Trophoblast cell (in vitro differentiated cells and primary cell): ENCODE measurements around the gene PRKAG1.

Experiments
- DNase-seq, 2 donors: peaks; one replicate each; pipeline ENCODE4 v3.0.0-alpha.2; 2016
- H2AFZ ChIP-seq: 2 replicates; pipeline ENCODE4 v1.6.1; 2013; ENCODE audit warnings: low read length, moderate library complexity, mild to moderate bottlenecking; ENCODE audit not compliant: insufficient read depth, poor library complexity
- H2AK5ac ChIP-seq: 2 replicates; pipeline ENCODE4 v1.6.1; 2013; ENCODE audit warnings: mild to moderate bottlenecking, low read length
- H2BK120ac ChIP-seq: 2 replicates; pipeline ENCODE4 v1.6.1; 2013; ENCODE audit warnings: low read length, mild to moderate bottlenecking, moderate library complexity; ENCODE audit not compliant: insufficient read depth, poor library complexity
- H2BK12ac ChIP-seq: 2 replicates; pipeline ENCODE4 v1.6.1; 2013; ENCODE audit warnings: mild to moderate bottlenecking, low read length, moderate library complexity
- H2BK5ac ChIP-seq: 2 replicates; pipeline ENCODE4 v1.6.1; 2013; ENCODE audit warnings: low read length, low read depth, moderate library complexity, mild to moderate bottlenecking; ENCODE audit not compliant: poor library complexity
- H3K14ac ChIP-seq: 2 replicates; pipeline ENCODE4 v1.6.1; 2013; ENCODE audit warnings: mild to moderate bottlenecking, low read length
- H3K18ac ChIP-seq: 2 replicates; pipeline ENCODE4 v1.6.1; 2013; ENCODE audit warnings: mild to moderate bottlenecking, low read length
- H3K23ac ChIP-seq: 2 replicates; pipeline ENCODE4 v1.6.1; 2013; ENCODE audit warnings: low read length
- H3K27ac ChIP-seq: 2 replicates; pipeline ENCODE4 v1.5.1; 2013; ENCODE audit warnings: low read depth, mild to moderate bottlenecking, inconsistent platforms, low read length, moderate library complexity
- H3K27me3 ChIP-seq: 2 replicates; pipeline ENCODE4 v1.6.1; 2013; ENCODE audit warnings: inconsistent platforms, mild to moderate bottlenecking, low read length, moderate library complexity; ENCODE audit not compliant: insufficient read depth
- H3K36me3 ChIP-seq, 2 experiments: 1 replicate in 1 of 2; 2 replicates in 1 of 2; pipeline ENCODE4 v1.6.1; 2013; ENCODE audit warnings: low read length in 2 of 2, mild to moderate bottlenecking in 2 of 2, moderate library complexity in 1 of 2; ENCODE audit not compliant: insufficient read depth in 2 of 2, control insufficient read depth in 1 of 2
- H3K4ac ChIP-seq: 2 replicates; pipeline ENCODE4 v1.6.1; 2013; ENCODE audit warnings: low read depth, mild to moderate bottlenecking, low read length, moderate library complexity
- H3K4me1 ChIP-seq, 2 experiments: 1 replicate in 1 of 2; 2 replicates in 1 of 2; pipeline ENCODE4 v1.6.1; 2013; ENCODE audit warnings: low read length in 2 of 2, mild to moderate bottlenecking in 2 of 2, moderate library complexity in 1 of 2; ENCODE audit not compliant: insufficient read depth in 2 of 2, control insufficient read depth in 1 of 2
- H3K4me2 ChIP-seq: 2 replicates; pipeline ENCODE4 v1.6.1; 2013; ENCODE audit warnings: inconsistent platforms, mild to moderate bottlenecking, low read length, moderate library complexity
- H3K4me3 ChIP-seq: 2 replicates; pipeline ENCODE4 v1.5.1; 2013; ENCODE audit warnings: mild to moderate bottlenecking, low read depth, low read length, inconsistent platforms
- H3K79me1 ChIP-seq: one replicate; pipeline ENCODE4 v1.6.1; 2013; ENCODE audit warnings: low read length
- H3K79me2 ChIP-seq: 2 replicates; pipeline ENCODE4 v1.6.1; 2013; ENCODE audit warnings: low read length, mild to moderate bottlenecking; ENCODE audit not compliant: control insufficient read depth, insufficient read depth, poor library complexity
- H3K9ac ChIP-seq: 2 replicates; pipeline ENCODE4 v1.6.1; 2013; ENCODE audit warnings: mild to moderate bottlenecking, low read length
- H3K9me3 ChIP-seq: 2 replicates; pipeline ENCODE4 v1.6.1; 2013; ENCODE audit warnings: low read depth, mild to moderate bottlenecking, control low read depth, inconsistent platforms, low read length; ENCODE audit not compliant: insufficient read depth
- H4K12ac ChIP-seq: 2 replicates; pipeline ENCODE4 v1.6.1; 2013; ENCODE audit warnings: low read depth, mild to moderate bottlenecking, low read length, moderate library complexity
- H4K8ac ChIP-seq: 2 replicates; pipeline ENCODE4 v1.6.1; 2013; ENCODE audit warnings: low read depth, mild to moderate bottlenecking, low read length, moderate library complexity
- H4K91ac ChIP-seq: one replicate; pipeline ENCODE4 v1.6.1; 2013; ENCODE audit warnings: low read depth, mild to moderate bottlenecking, low read length, moderate library complexity
- WGBS: extraction: QIAGEN DNeasy Blood & Tissue Kit; methylation state at CpG from one replicate; pipeline ENCODE4 v1.1.7; 2013; ENCODE audit warnings: missing lambda C conversion rate; ENCODE audit not compliant: insufficient read length, insufficient coverage; ENCODE audit errors: extremely low coverage; 5-methylcytosine and 5-hydroxymethylcytosine counted together

The PRKAG1 gene

DNA sequence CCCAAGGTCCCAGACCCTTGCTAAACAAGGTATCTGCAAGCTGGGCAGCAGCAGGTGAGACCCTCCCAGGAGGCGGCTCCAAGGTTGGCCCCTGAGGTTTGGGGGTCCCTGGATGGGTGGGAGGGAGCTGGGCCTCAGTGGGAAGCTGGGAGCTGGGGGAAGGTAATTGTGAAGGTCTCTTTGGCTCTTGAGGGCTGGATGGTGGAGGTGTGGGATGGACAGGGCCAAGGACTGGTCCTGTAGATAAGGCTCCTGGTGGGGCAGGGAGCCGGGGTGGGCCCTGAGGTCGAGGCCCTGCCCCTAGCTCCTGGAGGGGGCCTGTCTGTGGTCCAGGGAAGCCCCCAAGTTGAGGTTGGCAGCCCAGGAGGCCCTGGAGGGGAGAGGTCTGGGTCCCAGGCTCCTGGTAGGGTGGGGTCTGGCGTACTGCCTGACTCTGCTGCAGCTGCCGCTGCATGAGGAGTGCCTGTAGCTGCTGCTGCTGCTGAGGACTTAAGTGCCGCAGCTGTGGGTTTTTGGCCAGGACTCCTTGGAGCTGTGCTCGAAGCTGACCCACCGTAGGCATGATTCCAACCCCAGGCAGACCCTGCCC, 13.1 kb upstream of the PRKAG1 start:
- H3K79me2 ChIP-seq, result no peaks in the 10 kb centered on the region
- no peak overlapping the region for H3K27ac ChIP-seq
- H2BK5ac ChIP-seq, result no peak overlapping the region
- no peak overlapping the region for H3K14ac ChIP-seq
- H3K23ac ChIP-seq, result no peak overlapping the region
- no peaks in the 10 kb centered on the region for H3K4me1 ChIP-seq
- no peaks in the 10 kb centered on the region for H3K9me3 ChIP-seq
- H3K36me3 ChIP-seq, result peaks cover 75 to 80% of the 10 kb centered on the region in 2 experiments
- H3K18ac ChIP-seq, result no peak overlapping the region
- no peak overlapping the region for H4K91ac ChIP-seq
- no peak overlapping the region for H3K4me2 ChIP-seq
- H3K27me3 ChIP-seq, result no peaks in the 10 kb centered on the region
- no peaks in the 10 kb centered on the region for H3K79me1 ChIP-seq
- no peak overlapping the region for H4K8ac ChIP-seq
- no peak for DNase-seq
- H2BK12ac ChIP-seq, result no peak overlapping the region
- H4K12ac ChIP-seq, result no peak overlapping the region
- H2AFZ ChIP-seq, result no peak overlapping the region
- no peak overlapping the region for H3K9ac ChIP-seq
- no peak overlapping the region for H2AK5ac ChIP-seq
- no peak overlapping the region for H3K4me3 ChIP-seq
- no peak overlapping the region for H3K4ac ChIP-seq
- WGBS, result no CpG with 5 or more reads among the region's 8 CpGs
- H2BK120ac ChIP-seq, result no peak overlapping the region

DNA sequence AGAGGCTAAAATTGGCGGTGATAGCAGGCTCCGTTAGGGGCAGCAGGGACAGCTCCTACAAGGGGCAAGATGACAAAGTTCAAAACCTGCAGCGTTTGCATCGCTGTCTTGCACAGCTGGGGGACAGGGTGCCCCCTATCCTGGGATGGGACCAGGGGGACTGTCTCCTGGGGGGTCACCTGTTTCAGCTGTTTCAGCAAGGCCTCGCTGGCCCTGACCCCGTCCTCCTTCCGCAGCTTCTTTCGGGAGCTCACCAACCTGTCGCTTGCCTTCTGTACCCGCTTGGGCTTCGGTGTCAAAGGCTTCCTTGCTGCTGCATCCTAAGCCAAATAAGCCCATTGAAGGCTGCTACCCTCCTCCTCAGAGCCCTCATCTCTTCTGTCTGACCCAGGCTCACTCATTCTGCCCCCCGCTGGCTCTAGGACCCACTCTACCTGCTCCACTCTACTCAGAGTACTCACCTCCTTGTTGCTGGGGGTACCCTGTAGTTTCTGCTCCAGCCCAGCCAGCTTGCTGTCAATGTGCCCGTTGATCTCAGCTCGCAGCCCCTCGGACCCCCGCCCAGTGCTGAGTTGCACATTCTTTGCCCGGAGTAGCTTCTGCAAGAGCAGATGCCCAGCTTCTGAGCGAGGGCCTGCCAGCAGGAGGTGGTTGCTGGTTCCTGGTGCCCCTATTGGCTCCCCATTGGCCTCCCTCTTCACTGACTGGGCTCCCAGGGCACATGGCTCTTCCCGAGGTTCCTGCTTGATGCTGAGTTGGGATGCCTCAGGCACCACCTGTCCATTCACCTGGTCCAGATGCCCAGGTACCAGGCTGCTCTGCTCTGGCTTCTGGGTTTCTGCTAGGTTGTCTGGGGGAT, 12.4 kb upstream of the PRKAG1 start:
- DNase-seq, result no peak
- no peak overlapping the region for H2BK12ac ChIP-seq
- no peak overlapping the region for H4K91ac ChIP-seq
- H3K4me3 ChIP-seq, result no peak overlapping the region
- H2AK5ac ChIP-seq, result no peak overlapping the region
- no peak overlapping the region for H4K8ac ChIP-seq
- no CpG with 5 or more reads among the region's 19 CpGs for WGBS
- H2AFZ ChIP-seq, result no peak overlapping the region
- H3K79me1 ChIP-seq, result no peaks in the 10 kb centered on the region
- no peak overlapping the region for H3K27ac ChIP-seq
- H3K79me2 ChIP-seq, result no peaks in the 10 kb centered on the region
- no peak overlapping the region for H3K23ac ChIP-seq
- no peak overlapping the region for H3K9ac ChIP-seq
- H2BK120ac ChIP-seq, result no peak overlapping the region
- H3K36me3 ChIP-seq, result peaks cover 83 to 88% of the 10 kb centered on the region in 2 experiments
- H4K12ac ChIP-seq, result no peak overlapping the region
- H3K4ac ChIP-seq, result no peak overlapping the region
- H3K14ac ChIP-seq, result no peak overlapping the region
- no peak overlapping the region for H3K4me2 ChIP-seq
- H2BK5ac ChIP-seq, result no peak overlapping the region
- no peaks in the 10 kb centered on the region for H3K27me3 ChIP-seq
- no peaks in the 10 kb centered on the region for H3K9me3 ChIP-seq
- no peak overlapping the region for H3K18ac ChIP-seq
- H3K4me1 ChIP-seq, result no peaks in the 10 kb centered on the region

DNA sequence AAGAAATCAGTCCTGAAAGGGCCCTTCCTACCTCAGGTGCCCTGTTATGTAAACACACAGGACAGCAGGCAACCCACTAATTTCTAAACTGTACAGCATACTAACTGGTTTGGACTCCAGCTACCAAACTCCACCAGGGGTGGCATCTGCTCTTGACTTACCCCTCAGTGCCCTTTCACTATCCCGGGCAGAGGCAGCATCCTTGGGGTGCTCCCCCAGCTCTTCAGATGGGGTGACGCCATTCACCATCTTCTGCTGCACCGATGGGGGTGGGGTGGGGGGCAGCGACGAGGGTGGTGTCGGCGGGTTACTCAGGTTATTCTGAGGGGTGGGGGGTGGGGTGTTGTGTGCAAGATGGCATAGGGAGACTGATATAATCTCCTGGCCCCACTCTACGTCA, 11.5 kb upstream of the PRKAG1 start:
- Histone ChIP-seq H2BK12ac (no peak overlapping the region), H3K9ac (no peak overlapping the region), H4K91ac (no peak overlapping the region), H3K9me3 (no peaks in the 10 kb centered on the region), H3K18ac (no peak overlapping the region), H4K8ac (no peak overlapping the region), H3K36me3 (peaks cover 83 to 91% of the 10 kb centered on the region in 2 experiments), H2BK5ac (no peak overlapping the region), H2BK120ac (no peak overlapping the region), H2AK5ac (no peak overlapping the region), H3K4me2 (no peak overlapping the region), H2AFZ (no peak overlapping the region), H3K4me1 (no peaks in the 10 kb centered on the region), H3K4ac (no peak overlapping the region), H3K79me1 (no peaks in the 10 kb centered on the region), H3K4me3 (no peak overlapping the region), H3K23ac (no peak overlapping the region), H3K14ac (no peak overlapping the region), H3K27me3 (no peaks in the 10 kb centered on the region), H3K27ac (no peak overlapping the region), H4K12ac (no peak overlapping the region), H3K79me2 (no peaks in the 10 kb centered on the region)
- no CpG with 5 or more reads among the region's 8 CpGs for WGBS
- DNase-seq, result no peak

DNA sequence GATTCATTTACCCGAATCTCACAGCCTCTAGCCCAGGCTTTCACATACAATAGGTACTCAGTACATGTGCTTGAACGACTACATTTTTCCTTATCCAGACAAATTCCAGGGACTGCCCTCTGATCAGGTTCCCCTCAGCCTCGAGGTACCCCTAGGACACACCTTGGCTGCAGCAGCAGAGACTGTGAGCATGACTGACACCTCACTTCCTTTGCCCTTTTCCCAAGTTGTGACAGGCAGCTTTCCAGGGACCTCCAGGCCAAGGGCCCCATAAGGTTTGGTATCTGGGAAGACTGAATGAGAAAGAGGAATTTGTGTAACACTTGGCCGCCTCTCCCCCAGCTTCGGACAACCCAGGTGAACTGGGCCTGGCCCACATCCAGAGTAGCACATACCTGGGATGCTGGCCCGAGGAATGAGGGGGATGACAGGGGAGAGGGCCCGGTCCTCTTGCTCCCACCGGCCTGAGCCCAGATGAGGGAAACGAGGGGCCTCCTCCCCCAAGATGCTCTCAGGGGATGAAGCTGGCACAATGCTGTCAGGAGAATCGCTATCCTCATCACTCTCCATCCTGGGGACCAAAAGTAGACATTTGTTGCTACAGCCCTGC, 10.2 kb upstream of the PRKAG1 start:
- Histone ChIP-seq H3K4me2 (no peak overlapping the region), H3K27me3 (no peaks in the 10 kb centered on the region), H3K18ac (no peak overlapping the region), H2BK12ac (no peak overlapping the region), H2AFZ (no peak overlapping the region), H3K36me3 (peaks cover 79 to 91% of the 10 kb centered on the region in 2 experiments), H2AK5ac (no peak overlapping the region), H3K4me1 (no peaks in the 10 kb centered on the region), H4K8ac (no peak overlapping the region), H3K79me2 (no peaks in the 10 kb centered on the region), H3K4ac (no peak overlapping the region), H4K91ac (no peak overlapping the region), H3K9ac (no peak overlapping the region), H2BK120ac (no peak overlapping the region), H3K23ac (no peak overlapping the region), H3K79me1 (no peaks in the 10 kb centered on the region), H4K12ac (no peak overlapping the region), H3K4me3 (no peak overlapping the region), H2BK5ac (no peak overlapping the region), H3K14ac (no peak overlapping the region), H3K27ac (no peak overlapping the region), H3K9me3 (no peaks in the 10 kb centered on the region)
- DNase-seq, result no peak
- no CpG with 5 or more reads among the region's 10 CpGs for WGBS
